Tibial nerve (tissue), 4 donors: Measurements from ENCODE around the gene KCNG4. TPM values are rescaled to one million over a fixed set of nuclear protein-coding genes. Genes with fewer than 3 reads are reported as not detected.

Experiments used
- DNase-seq, 2 donors: peaks; one replicate each; pipeline ENCODE4 v3.0.0-alpha.2; 2019; ENCODE audit warnings: low spot score in 2 of 2
- H3K27ac ChIP-seq, 4 donors: fragments of 200-600 bp; sonication (generic) in 3 of 4; one replicate each; pipeline ENCODE4 v1.5.1; 2017 to 2019; ENCODE audit warnings: mild to moderate bottlenecking in 1 of 4
- H3K27me3 ChIP-seq, 2 donors: fragments of 200-600 bp; sonication (generic) in 1 of 2; one replicate each; pipeline versions ENCODE4 v1.5.1 to v1.6.0; 2017 to 2019
- H3K36me3 ChIP-seq, 3 donors: fragments of 200-600 bp; sonication (generic); one replicate each; pipeline ENCODE4 v1.5.1; 2018 to 2019
- H3K4me1 ChIP-seq, 4 donors: fragments of 200-600 bp; sonication (generic) in 3 of 4; one replicate each; pipeline ENCODE4 v1.5.1; 2017 to 2019
- H3K4me3 ChIP-seq, 4 donors: fragments of 200-600 bp; sonication (generic) in 3 of 4; one replicate each; pipeline ENCODE4 v1.5.1; 2017 to 2019; ENCODE audit warnings: mild to moderate bottlenecking in 1 of 4, moderate library complexity in 1 of 4
- H3K9me3 ChIP-seq, 4 donors: fragments of 200-600 bp; sonication (generic) in 3 of 4; one replicate each; pipeline ENCODE4 v1.5.1; 2017 to 2019
- EP300 ChIP-seq, 2 donors: sonication (generic); formaldehyde crosslinking; IDR thresholded peaks; one replicate each; pipeline ENCODE4 v1.6.1; 2017; ENCODE audit warnings: antibody characterized with exemption in 2 of 2, mild to moderate bottlenecking in 1 of 2
- POLR2A ChIP-seq, 2 donors: fragments of 450-650 bp; IDR thresholded peaks; one replicate each; pipeline ENCODE4 v1.6.1; 2017; ENCODE audit warnings: antibody characterized with exemption in 2 of 2, mild to moderate bottlenecking in 2 of 2, moderate library complexity in 2 of 2
- WGBS, 2 donors: methylation state at CpG; one replicate each; pipeline ENCODE4 v1.1.5; 2018; 5-methylcytosine and 5-hydroxymethylcytosine counted together
- total RNA-seq, 4 donors: library from RNA; depleted of rRNA; stranded (reverse); fragments of >200 nt; gene quantifications; one replicate each; pipeline ENCODE4 v1.1.0, GENCODE V29; 2016
- TF ChIP-seq, protein P1 (sequence below), 5 experiments: fragments of 200-600 bp in 3 of 5; fragments of 450-650 bp in 2 of 5; sonication (generic) in 3 of 5; IDR thresholded peaks; one replicate each; pipeline ENCODE4 v1.5.1; 2016 to 2019; ENCODE audit warnings: antibody characterized with exemption in 5 of 5, mild to moderate bottlenecking in 3 of 5, moderate library complexity in 2 of 5

The KCNG4 gene
- total RNA-seq, 4 donors from 2014 or later = 0.30 TPM; not detected in 3

DNA sequence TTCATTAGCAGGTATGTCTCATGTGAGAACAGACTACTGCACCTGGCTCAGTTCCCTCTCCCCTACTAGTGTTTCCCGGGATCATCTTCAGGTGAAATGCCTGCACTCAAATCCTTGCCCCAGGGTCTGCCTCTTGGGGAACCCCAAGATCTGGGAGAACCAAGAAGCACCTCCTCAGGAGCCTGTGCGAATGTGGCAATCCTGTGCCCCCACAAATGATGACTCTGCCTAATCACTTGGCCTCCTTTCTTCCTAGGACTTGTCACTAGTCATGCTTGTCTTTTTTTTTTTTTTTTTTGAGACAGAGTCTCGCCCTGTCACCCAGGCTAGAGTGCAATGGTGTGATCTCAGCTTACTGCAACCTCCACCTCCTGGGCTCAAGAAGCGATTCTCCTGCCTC is 27.2 kb downstream of the KCNG4 start:
- Histone ChIP-seq H3K9me3 (no peaks in the 10 kb centered on the region), H3K27ac (no peak overlapping the region), H3K36me3 (no peaks in the 10 kb centered on the region), H3K4me1 (no peaks in the 10 kb centered on the region), H3K27me3 (no peaks in the 10 kb centered on the region), H3K4me3 (no peak overlapping the region)
- no peak for DNase-seq
- WGBS, 2 donors = 87% methylated on average over 4 of the region's 4 CpGs
- TF ChIP-seq POLR2A (IDR thresholded peaks at IDR 0.05) = no peak
- TF ChIP-seq, protein P1, sequence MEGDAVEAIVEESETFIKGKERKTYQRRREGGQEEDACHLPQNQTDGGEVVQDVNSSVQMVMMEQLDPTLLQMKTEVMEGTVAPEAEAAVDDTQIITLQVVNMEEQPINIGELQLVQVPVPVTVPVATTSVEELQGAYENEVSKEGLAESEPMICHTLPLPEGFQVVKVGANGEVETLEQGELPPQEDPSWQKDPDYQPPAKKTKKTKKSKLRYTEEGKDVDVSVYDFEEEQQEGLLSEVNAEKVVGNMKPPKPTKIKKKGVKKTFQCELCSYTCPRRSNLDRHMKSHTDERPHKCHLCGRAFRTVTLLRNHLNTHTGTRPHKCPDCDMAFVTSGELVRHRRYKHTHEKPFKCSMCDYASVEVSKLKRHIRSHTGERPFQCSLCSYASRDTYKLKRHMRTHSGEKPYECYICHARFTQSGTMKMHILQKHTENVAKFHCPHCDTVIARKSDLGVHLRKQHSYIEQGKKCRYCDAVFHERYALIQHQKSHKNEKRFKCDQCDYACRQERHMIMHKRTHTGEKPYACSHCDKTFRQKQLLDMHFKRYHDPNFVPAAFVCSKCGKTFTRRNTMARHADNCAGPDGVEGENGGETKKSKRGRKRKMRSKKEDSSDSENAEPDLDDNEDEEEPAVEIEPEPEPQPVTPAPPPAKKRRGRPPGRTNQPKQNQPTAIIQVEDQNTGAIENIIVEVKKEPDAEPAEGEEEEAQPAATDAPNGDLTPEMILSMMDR (IDR thresholded peaks at IDR 0.05) = no peak
- no peak for TF ChIP-seq EP300 (IDR thresholded peaks at IDR 0.05)

DNA sequence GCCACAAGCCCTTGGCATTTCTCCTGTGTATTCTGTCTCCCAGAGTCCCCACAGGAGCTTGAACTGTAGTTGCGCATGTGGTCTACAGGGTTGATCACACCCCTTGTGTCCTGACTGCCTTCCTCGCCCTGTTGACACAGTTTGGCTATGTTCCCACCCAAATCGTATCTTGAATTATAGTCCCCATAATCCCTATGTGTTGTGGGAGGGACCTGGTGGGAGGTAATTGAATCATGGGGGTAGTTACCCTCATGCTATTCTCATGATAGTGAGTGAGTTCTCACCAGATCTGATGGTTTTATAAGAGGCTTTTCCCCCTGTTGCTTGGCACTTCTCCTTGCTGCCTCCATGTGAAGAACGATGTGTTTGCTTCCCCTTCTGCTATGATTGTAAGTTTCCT is 27.7 kb downstream of the KCNG4 start:
- 52 to 53% methylated on average over 4 of the region's 4 CpGs for WGBS, 2 donors
- no peak for DNase-seq
- H3K9me3 ChIP-seq = no peaks in the 10 kb centered on the region
- H3K36me3 ChIP-seq = no peaks in the 10 kb centered on the region
- no peak for TF ChIP-seq EP300 (IDR thresholded peaks at IDR 0.05)
- TF ChIP-seq, protein P1 (IDR thresholded peaks at IDR 0.05) = no peak
- no peak for TF ChIP-seq POLR2A (IDR thresholded peaks at IDR 0.05)
- H3K4me1 ChIP-seq = no peaks in the 10 kb centered on the region
- H3K27ac ChIP-seq = no peak overlapping the region
- H3K27me3 ChIP-seq = no peaks in the 10 kb centered on the region
- H3K4me3 ChIP-seq = no peak overlapping the region

DNA sequence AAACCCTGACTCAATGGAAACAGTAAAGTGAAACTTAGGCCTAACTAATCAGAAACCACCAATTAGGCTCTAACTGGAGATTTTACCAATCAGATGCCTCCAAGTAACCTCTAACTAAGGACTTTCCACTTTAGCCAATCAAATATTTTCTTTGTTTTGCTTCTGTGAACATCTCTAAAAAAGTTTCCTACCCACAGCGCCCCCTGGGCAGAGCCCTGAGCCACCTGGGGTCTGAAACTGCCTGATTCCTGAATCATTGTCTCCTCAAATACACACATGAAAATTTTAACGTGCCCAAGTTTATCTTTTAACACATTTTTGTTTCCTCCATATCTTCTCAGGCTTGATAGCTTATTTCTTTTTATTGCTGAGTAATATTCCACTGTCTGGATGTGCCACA is 29.8 kb downstream of the KCNG4 start:
- TF ChIP-seq EP300 (IDR thresholded peaks at IDR 0.05) = no peak
- TF ChIP-seq POLR2A (IDR thresholded peaks at IDR 0.05) = no peak
- TF ChIP-seq, protein P1 (IDR thresholded peaks at IDR 0.05) = no peak
- Histone ChIP-seq H3K4me3 (no peak overlapping the region), H3K27ac (no peak overlapping the region), H3K4me1 (no peaks in the 10 kb centered on the region), H3K9me3 (no peaks in the 10 kb centered on the region), H3K27me3 (no peaks in the 10 kb centered on the region), H3K36me3 (no peaks in the 10 kb centered on the region)
- 86 to 88% methylated on average over 2 of the region's 2 CpGs for WGBS, 2 donors
- no peak for DNase-seq

DNA sequence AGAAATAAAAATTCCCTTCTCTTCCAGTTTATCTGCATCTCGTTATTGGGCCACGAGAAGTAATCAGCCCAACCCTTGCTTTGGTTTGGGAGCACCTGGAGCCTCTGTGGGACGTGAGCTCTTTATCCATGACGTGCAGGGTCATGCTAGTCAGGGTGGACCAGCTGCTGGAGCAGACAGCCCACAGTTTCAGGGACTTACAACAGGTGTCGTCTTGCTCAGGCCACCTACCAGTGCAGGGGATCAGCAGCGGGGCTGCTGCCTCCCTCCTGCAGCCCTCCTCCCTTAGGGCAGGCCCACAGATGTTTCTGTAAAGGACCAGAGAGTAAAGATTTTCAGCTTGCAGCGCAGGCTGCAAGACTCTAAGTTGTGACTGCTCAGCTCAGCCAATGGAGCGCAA is 31.9 kb downstream of the KCNG4 start:
- Histone ChIP-seq H3K27ac (no peak overlapping the region), H3K4me3 (no peak overlapping the region), H3K36me3 (no peaks in the 10 kb centered on the region), H3K4me1 (no peaks in the 10 kb centered on the region), H3K9me3 (no peaks in the 10 kb centered on the region), H3K27me3 (no peaks in the 10 kb centered on the region)
- WGBS, 2 donors = 64 to 74% methylated on average over 8 of the region's 8 CpGs
- DNase-seq = no peak
- TF ChIP-seq EP300 (IDR thresholded peaks at IDR 0.05) = no peak
- TF ChIP-seq POLR2A (IDR thresholded peaks at IDR 0.05) = no peak
- TF ChIP-seq, protein P1 (IDR thresholded peaks at IDR 0.05) = no peak

DNA sequence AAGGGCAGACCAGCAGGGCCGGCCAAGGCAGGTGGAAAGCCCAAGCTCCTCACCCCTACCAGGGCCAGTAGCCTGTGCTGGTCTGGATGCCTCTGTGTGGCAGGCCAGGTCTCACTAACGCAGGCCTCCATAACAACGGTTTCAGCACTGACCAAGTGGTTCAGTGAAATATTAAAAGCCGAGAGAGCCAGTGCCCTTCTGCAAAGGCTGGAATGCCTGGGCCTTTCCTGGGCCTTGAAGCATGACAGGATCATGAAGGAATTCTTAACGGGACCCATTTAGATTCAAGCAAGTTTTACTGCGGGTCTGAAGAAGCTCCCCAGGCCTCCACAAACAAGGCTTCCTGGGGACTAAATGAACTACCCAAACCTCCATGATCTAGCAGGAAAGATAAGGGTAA is 32.6 kb downstream of the KCNG4 start:
- 49 to 54% methylated on average over 6 of the region's 6 CpGs for WGBS, 2 donors
- Histone ChIP-seq H3K27me3 (no peaks in the 10 kb centered on the region), H3K4me1 (no peaks in the 10 kb centered on the region), H3K9me3 (no peaks in the 10 kb centered on the region), H3K36me3 (no peaks in the 10 kb centered on the region), H3K4me3 (no peak overlapping the region), H3K27ac (no peak overlapping the region)
- DNase-seq = no peak
- TF ChIP-seq EP300 (IDR thresholded peaks at IDR 0.05) (no peak), POLR2A (IDR thresholded peaks at IDR 0.05) (no peak)
- TF ChIP-seq, protein P1 (IDR thresholded peaks at IDR 0.05) = no peak
